Osteocyte (in vitro differentiated cells): ENCODE measurements around the gene ACACA. TPM values are rescaled to one million over a fixed set of nuclear protein-coding genes. Genes with fewer than 3 reads are reported as not detected.

Experiments
- DNase-seq: peaks from one replicate; pipeline ENCODE4 v3.0.0; 2021; ENCODE audit warnings: mixed read lengths; ENCODE audit not compliant: unreplicated experiment; ENCODE audit errors: extremely low spot score
- H3K27ac Mint-ChIP-seq: one replicate; pipeline ENCODE4 v1.8.0; 2021; ENCODE audit warnings: mild to moderate bottlenecking, mixed read lengths; ENCODE audit not compliant: unreplicated experiment
- H3K27me3 Mint-ChIP-seq: one replicate; pipeline ENCODE4 v1.8.0; 2021; ENCODE audit warnings: mixed read lengths; ENCODE audit not compliant: unreplicated experiment
- H3K36me3 Mint-ChIP-seq: one replicate; pipeline ENCODE4 v1.8.0; 2021; ENCODE audit warnings: mixed read lengths; ENCODE audit not compliant: unreplicated experiment
- H3K4me1 Mint-ChIP-seq: one replicate; pipeline ENCODE4 v1.8.0; 2021; ENCODE audit warnings: mixed read lengths; ENCODE audit not compliant: unreplicated experiment
- H3K4me3 Mint-ChIP-seq: one replicate; pipeline ENCODE4 v1.8.0; 2021; ENCODE audit warnings: mild to moderate bottlenecking, moderate library complexity, mixed read lengths; ENCODE audit not compliant: unreplicated experiment
- H3K9me3 Mint-ChIP-seq: one replicate; pipeline ENCODE4 v1.8.0; 2021; ENCODE audit warnings: mixed read lengths; ENCODE audit not compliant: unreplicated experiment
- total RNA-seq: library from RNA; stranded (reverse); gene quantifications from 2 replicates; pipeline ENCODE4 v1.2.1, GENCODE V29; 2021
- TF ChIP-seq, protein P1 (sequence below): fragments of 200-600 bp; sonication (generic); IDR thresholded peaks from 2 replicates; pipeline ENCODE4 v1.5.0; 2021; ENCODE audit warnings: antibody characterized with exemption, mild to moderate bottlenecking, moderate library complexity

ACACA gene
- total RNA-seq, 1 donor from 2014 or later, result 63.5 TPM

DNA sequence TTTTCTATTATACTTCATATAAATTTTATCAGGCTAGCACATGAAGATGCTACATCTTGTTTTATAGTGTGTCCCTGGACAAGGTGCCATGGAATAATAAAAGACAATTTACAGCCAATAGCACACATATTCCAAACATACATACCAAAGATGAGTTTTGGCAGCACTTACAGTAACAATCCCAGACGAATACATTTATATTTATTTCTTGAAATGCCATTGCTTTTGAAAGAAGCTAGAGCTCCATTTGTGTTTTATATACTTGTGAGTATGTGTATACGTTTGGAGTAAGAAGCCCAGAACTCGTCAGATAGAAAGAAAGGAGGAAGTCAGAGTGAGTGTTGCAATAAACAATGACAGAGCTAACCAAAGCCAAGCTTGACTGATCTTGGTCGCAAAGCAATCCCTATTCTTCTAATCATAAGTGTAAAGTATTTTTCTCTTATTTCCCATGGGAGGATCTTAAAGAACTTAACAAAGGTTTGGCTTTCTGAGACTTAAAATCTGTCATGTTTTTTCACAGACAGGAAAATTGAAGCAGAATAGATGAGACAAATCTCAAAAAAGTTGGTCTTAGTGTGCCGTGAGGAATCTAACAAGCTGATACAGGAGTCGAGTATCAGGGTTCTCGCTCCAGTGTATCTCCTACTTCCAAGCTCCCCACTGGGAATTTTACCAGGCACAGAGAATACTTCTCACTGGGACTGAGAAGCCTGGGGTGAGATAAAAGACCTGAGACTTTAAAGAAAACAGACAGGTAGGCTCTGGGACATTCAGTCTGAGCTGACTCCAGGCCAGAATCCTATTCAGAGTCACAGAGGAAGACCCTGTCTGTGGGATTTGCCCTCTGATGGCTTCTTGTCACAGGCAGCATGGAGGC lies 282.5 kb downstream of the ACACA start:
- no peak for DNase-seq
- Mint-ChIP-seq H3K27me3 (no peaks in the 10 kb centered on the region), H3K4me3 (no peak overlapping the region), H3K36me3 (peaks cover 38% of the 10 kb centered on the region), H3K27ac (no peak overlapping the region), H3K4me1 (peaks cover 9% of the 10 kb centered on the region), H3K9me3 (no peaks in the 10 kb centered on the region)
- TF ChIP-seq, protein P1, sequence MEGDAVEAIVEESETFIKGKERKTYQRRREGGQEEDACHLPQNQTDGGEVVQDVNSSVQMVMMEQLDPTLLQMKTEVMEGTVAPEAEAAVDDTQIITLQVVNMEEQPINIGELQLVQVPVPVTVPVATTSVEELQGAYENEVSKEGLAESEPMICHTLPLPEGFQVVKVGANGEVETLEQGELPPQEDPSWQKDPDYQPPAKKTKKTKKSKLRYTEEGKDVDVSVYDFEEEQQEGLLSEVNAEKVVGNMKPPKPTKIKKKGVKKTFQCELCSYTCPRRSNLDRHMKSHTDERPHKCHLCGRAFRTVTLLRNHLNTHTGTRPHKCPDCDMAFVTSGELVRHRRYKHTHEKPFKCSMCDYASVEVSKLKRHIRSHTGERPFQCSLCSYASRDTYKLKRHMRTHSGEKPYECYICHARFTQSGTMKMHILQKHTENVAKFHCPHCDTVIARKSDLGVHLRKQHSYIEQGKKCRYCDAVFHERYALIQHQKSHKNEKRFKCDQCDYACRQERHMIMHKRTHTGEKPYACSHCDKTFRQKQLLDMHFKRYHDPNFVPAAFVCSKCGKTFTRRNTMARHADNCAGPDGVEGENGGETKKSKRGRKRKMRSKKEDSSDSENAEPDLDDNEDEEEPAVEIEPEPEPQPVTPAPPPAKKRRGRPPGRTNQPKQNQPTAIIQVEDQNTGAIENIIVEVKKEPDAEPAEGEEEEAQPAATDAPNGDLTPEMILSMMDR, result no peak

DNA sequence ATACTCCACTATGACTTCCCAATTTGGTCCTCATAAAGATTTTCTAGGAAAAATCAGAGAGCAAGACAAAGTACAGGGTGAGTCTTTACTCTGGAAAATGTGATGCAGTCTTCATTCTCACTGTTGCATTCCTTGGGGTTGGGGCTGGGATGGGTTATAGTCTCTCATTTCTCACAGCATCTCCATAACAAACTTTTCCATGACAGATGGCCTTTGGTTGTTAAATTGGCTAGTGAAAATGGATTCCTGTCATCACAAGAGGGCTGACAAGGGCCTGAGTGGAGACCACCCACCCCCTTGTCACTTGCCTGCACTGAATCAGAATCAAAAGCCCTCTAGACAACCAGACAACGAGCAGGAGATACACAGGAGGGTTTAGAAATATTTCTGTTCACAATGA lies 283.2 kb downstream of the ACACA start:
- H3K27ac Mint-ChIP-seq, result no peak overlapping the region
- no peaks in the 10 kb centered on the region for H3K27me3 Mint-ChIP-seq
- H3K9me3 Mint-ChIP-seq, result no peaks in the 10 kb centered on the region
- H3K4me1 Mint-ChIP-seq, result peaks cover 15% of the 10 kb centered on the region
- TF ChIP-seq, protein P1, result no peak
- DNase-seq, result no peak
- no peak overlapping the region for H3K4me3 Mint-ChIP-seq
- peaks cover 38% of the 10 kb centered on the region for H3K36me3 Mint-ChIP-seq

DNA sequence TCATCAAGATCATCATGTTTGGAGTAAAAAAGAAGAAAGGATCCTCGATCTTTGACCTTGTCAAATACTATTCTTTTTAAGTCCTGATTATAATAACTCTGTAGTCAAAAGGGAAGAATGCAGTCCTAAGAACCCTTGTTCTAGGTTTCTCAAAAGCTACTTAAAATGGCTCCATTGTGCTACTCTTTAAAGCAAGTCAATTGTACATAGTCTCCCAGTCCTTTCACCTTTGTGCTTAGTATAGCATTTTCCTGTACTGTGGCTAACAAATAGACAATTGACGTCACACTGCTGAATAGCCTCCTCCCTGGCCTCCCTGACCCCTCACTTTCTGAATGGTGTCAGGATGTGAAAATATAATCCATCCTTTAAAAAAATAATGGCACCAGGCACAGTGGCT lies 285.0 kb downstream of the ACACA start:
- no peak overlapping the region for H3K4me3 Mint-ChIP-seq
- DNase-seq, result no peak
- H3K9me3 Mint-ChIP-seq, result no peaks in the 10 kb centered on the region
- TF ChIP-seq, protein P1, result no peak
- no peak overlapping the region for H3K27ac Mint-ChIP-seq
- H3K36me3 Mint-ChIP-seq, result peaks cover 35% of the 10 kb centered on the region
- peaks cover 16% of the 10 kb centered on the region for H3K4me1 Mint-ChIP-seq
- no peaks in the 10 kb centered on the region for H3K27me3 Mint-ChIP-seq

DNA sequence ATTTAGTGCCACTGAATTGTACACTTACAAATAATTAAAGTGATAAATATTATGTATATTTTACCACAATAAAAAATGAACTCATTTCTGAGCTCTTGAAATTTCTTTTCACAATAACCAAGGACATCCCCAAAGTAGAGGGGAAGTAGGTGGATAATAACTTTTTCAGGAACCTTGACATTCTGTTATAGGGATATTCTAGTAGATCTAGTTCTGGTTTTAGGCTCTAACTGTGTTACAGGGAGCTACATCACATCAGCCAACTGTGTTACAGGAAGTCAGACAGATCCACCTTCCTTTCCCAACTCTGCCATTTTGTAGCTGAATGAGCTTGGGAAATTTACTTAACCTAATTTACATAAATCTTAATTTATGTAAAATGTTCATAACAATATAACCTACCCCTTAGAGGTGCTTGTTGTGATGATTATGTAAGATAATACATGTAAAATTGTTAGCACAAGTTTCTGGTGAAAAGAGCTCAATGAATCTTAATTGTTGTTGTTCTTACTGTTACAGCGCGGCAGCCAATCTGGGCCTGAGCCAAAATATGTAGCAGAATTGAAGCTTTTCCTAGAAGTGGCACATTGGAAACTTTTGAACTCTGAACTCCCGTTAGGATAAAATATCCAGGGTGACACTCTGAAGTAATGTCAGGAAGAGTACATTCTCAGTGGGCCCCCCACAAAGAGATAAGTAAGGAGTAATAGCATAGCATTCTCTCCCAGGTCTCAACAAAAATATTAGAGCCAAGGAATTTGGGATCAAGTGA lies 288.1 kb downstream of the ACACA start:
- Mint-ChIP-seq H3K36me3 (peaks cover 20% of the 10 kb centered on the region), H3K4me1 (peaks cover 16% of the 10 kb centered on the region), H3K4me3 (no peak overlapping the region), H3K27ac (no peak overlapping the region), H3K9me3 (no peaks in the 10 kb centered on the region), H3K27me3 (no peaks in the 10 kb centered on the region)
- no peak for DNase-seq
- TF ChIP-seq, protein P1, result no peak
